ENCODE measurements around the gene PGAP3. TPM values are rescaled to one million over a fixed set of nuclear protein-coding genes. Genes with fewer than 3 reads are reported as not detected.

The PGAP3 gene
- total RNA-seq, 1 experiment from 2014 or later = 21.8 TPM

GRCh38 chr17:39627047-39627711 lies 60.7 kb downstream of the PGAP3 start:
- H3K4me3 ChIP-seq (ENCODE audit: low read depth in 2 of 2, low read length in 2 of 2) = peak overlapping the region; percentile 38 to 52
- ATAC-seq (no peak), DNase-seq (ENCODE audit: low read depth, low spot score) (no peak)
- H3K27me3 ChIP-seq (ENCODE audit: control insufficient read depth, insufficient read depth, low read length) = no peaks in the 10 kb centered on the region
- H3K9me3 ChIP-seq (ENCODE audit: control insufficient read depth, insufficient read depth, low read depth, low read length) = no peaks in the 10 kb centered on the region
- in situ Hi-C loops (cut with HindIII; ENCODE audit: low pct_unique_long_range_greater_than_20kb, low sequenced_read_pairs) = no loop called here
- POLR2A ChIA-PET = no interaction called here
- intact Hi-C loops (cut with micrococcal nuclease; ENCODE audit: unreplicated experiment) = loop anchor here (5.0 kb wide), 1 partner anchor 125 kb away; no protein-coding TSS in a partner anchor
- TSS peak; percentile 94 for BruUV-seq (replicated peaks)
- TF ChIP-seq SIN3A (IDR thresholded peaks at IDR 0.05; ENCODE audit: borderline replicate concordance, insufficient read depth, low read depth, low read length) (no peak), REST (IDR thresholded peaks at IDR 0.05; ENCODE audit: insufficient read depth in 1 of 2, low read depth in 2 of 2, low read length in 1 of 2) (no peak), CTCF (IDR thresholded peaks at IDR 0.05) (no peak), TCF7L2 (IDR thresholded peaks at IDR 0.05; ENCODE audit: low read depth, low read length) (no peak), POLR2AphosphoS5 (IDR thresholded peaks at IDR 0.05; ENCODE audit: low read depth, low read length) (no peak)
- peak overlapping the region; percentile 48 for H3K27ac ChIP-seq (ENCODE audit: low read length)
- CTCF ChIA-PET = interaction anchor here (0.6 kb wide), 2 partner anchors 44 to 73 kb away, joined by 4 read pairs; partner anchors contain the start of gene ERBB2
- H3K4me1 ChIP-seq (ENCODE audit: control insufficient read depth, insufficient read depth, low read length) = peaks cover 16% of the 10 kb centered on the region
- no peaks in the 10 kb centered on the region for H3K36me3 ChIP-seq (ENCODE audit: control insufficient read depth, insufficient read depth, low read length)

GRCh38 chr17:39626171-39627046 lies 61.4 kb downstream of the PGAP3 start, which contains the start of gene PPP1R1B:
PPP1R1B (plus strand) TSS chr17:39626952; CDS start chr17:39627393, 441 bp downstream.
- no peaks in the 10 kb centered on the region for H3K27me3 ChIP-seq (ENCODE audit: control insufficient read depth, insufficient read depth, low read length)
- no peak for TF ChIP-seq REST (IDR thresholded peaks at IDR 0.05; ENCODE audit: insufficient read depth in 1 of 2, low read depth in 2 of 2, low read length in 1 of 2)
- TF ChIP-seq CTCF (IDR thresholded peaks at IDR 0.05) = no peak
- TF ChIP-seq POLR2AphosphoS5 (IDR thresholded peaks at IDR 0.05; ENCODE audit: low read depth, low read length) = no peak
- TF ChIP-seq TCF7L2 (IDR thresholded peaks at IDR 0.05; ENCODE audit: low read depth, low read length) = no peak
- no peak for TF ChIP-seq SIN3A (IDR thresholded peaks at IDR 0.05; ENCODE audit: borderline replicate concordance, insufficient read depth, low read depth, low read length)
- no peak for ATAC-seq
- H3K4me1 ChIP-seq (ENCODE audit: control insufficient read depth, insufficient read depth, low read length) = peaks cover 10% of the 10 kb centered on the region; the same call in 1 of the 2 replicates
- CTCF ChIA-PET = interaction anchor here (1.4 kb wide), 1 partner anchor 46 kb away, joined by 3 read pairs; no protein-coding TSS in a partner anchor
- intact Hi-C loops (cut with micrococcal nuclease; ENCODE audit: unreplicated experiment) (loop anchor here (5.0 kb wide), 1 partner anchor 126 kb away; no protein-coding TSS in a partner anchor), in situ Hi-C loops (cut with HindIII; ENCODE audit: low pct_unique_long_range_greater_than_20kb, low sequenced_read_pairs) (no loop called here)
- POLR2A ChIA-PET = no interaction called here
- H3K27ac ChIP-seq (ENCODE audit: low read length) = peak within 1 kb of the TSS; percentile 48
- H3K9me3 ChIP-seq (ENCODE audit: control insufficient read depth, insufficient read depth, low read depth, low read length) = no peaks in the 10 kb centered on the region
- no TSS peak for BruUV-seq (replicated peaks)
- H3K4me3 ChIP-seq (ENCODE audit: low read depth in 2 of 2, low read length in 2 of 2) = peak within 1 kb of the TSS; percentile 38 to 52
- no peak for DNase-seq (ENCODE audit: low read depth, low spot score)
- no peaks in the 10 kb centered on the region for H3K36me3 ChIP-seq (ENCODE audit: control insufficient read depth, insufficient read depth, low read length)
